Activated CD8-positive, alpha-beta memory T cell treated with anti-CD3 and anti-CD28 coated beads for 24 hours (primary cell): ENCODE data around the gene RIMS3.
"Not testable (repeated sequence)": the region's sequence is repeated elsewhere in the genome, so short reads cannot be mapped to it uniquely, and the experiment has no call there.

Experiments used
- DNase-seq: peaks from one replicate; pipeline ENCODE4 v3.0.0-alpha.2; 2020

The RIMS3 gene

GRCh38 chr1:40665335-40666171 is at the start of gene RIMS3:
Gene RIMS3, minus strand, starts transcription at chr1:40665682. Its CDS starts 23,757 bp downstream, at chr1:40641925.
- peak; percentile 97 for DNase-seq

- DNase-seq, result no peak
Observed at GRCh38 chr1:40712997-40713396, 47.5 kb upstream of the RIMS3 start.

- DNase-seq, result no peak
Observed at GRCh38 chr1:40712405-40712944, 47.0 kb upstream of the RIMS3 start.

GRCh38 chr1:40711465-40712404 is 46.3 kb upstream of the RIMS3 start:
- no peak for DNase-seq

- DNase-seq, result no peak
Observed at GRCh38 chr1:40710581-40711315, 45.3 kb upstream of the RIMS3 start.

- no peak for DNase-seq
Observed at GRCh38 chr1:40709802-40710278, 44.4 kb upstream of the RIMS3 start.

GRCh38 chr1:40709100-40709801 is 43.8 kb upstream of the RIMS3 start:
- peak; percentile 76 for DNase-seq

- no peak for DNase-seq
Observed at GRCh38 chr1:40708750-40709099, 43.2 kb upstream of the RIMS3 start.

GRCh38 chr1:40706626-40707025 is 41.1 kb upstream of the RIMS3 start:
- DNase-seq, result no peak

GRCh38 chr1:40704817-40705733 is 39.6 kb upstream of the RIMS3 start:
- DNase-seq, result no peak

- no peak for DNase-seq
Observed at GRCh38 chr1:40703316-40703715, 37.8 kb upstream of the RIMS3 start.

GRCh38 chr1:40702810-40703209 is 37.3 kb upstream of the RIMS3 start:
- DNase-seq, result not testable (repeated sequence)

GRCh38 chr1:40701684-40702083 is 36.2 kb upstream of the RIMS3 start:
- DNase-seq, result no peak

- no peak for DNase-seq
Observed at GRCh38 chr1:40699787-40700186, 34.3 kb upstream of the RIMS3 start.

- no peak for DNase-seq
Observed at GRCh38 chr1:40697436-40697835, 32.0 kb upstream of the RIMS3 start.

- DNase-seq, result no peak
Observed at GRCh38 chr1:40696294-40696693, 30.8 kb upstream of the RIMS3 start.

- no peak for DNase-seq
Observed at GRCh38 chr1:40694353-40694874, 28.9 kb upstream of the RIMS3 start.

- DNase-seq, result no peak
Observed at GRCh38 chr1:40693425-40693824, 27.9 kb upstream of the RIMS3 start.

GRCh38 chr1:40692429-40692895 is 27.0 kb upstream of the RIMS3 start:
- DNase-seq, result no peak
